CD4-positive, alpha-beta T cell (primary cell): ENCODE results near the gene FGFBP2. TPM values are rescaled to one million over a fixed set of nuclear protein-coding genes. Genes with fewer than 3 reads are reported as not detected.

ENCODE experiments used
- ATAC-seq: fragments of 200-7000 bp; cut with Tn5 transposase; one replicate; pipeline ENCODE4 v1.10.0; 2022; ENCODE audit warnings: mild to moderate bottlenecking; ENCODE audit not compliant: poor library complexity
- CTCF ChIA-PET: fragments of 350-600 bp; sonication (Branson Sonifier 250); formaldehyde crosslinking; loops from one replicate; lab custom pipeline; 2021; ENCODE audit warnings: antibody characterized with exemption, inconsistent platforms; lab: Charles Lee
- POLR2A ChIA-PET: fragments of 350-600 bp; sonication (Branson Sonifier 250); formaldehyde crosslinking; loops from one replicate; lab custom pipeline; 2021; ENCODE audit warnings: antibody characterized with exemption, inconsistent platforms; lab: Charles Lee
- DNase-seq, 14 experiments: peaks; one replicate each; pipeline ENCODE4 v3.0.0-alpha.2; 2013 to 2020; ENCODE audit warnings: mixed read lengths in 2 of 14
- H3K27ac ChIP-seq, 2 donors: one replicate each; pipeline versions ENCODE4 v1.5.1 to v1.7.0; 2013; ENCODE audit warnings: low read length in 2 of 2, low read depth in 1 of 2, mild to moderate bottlenecking in 1 of 2
- H3K27me3 ChIP-seq, 2 experiments: 1 replicate in 1 of 2; 2 replicates in 1 of 2; pipeline versions ENCODE4 v1.6.1 to v1.7.0; 2013; ENCODE audit warnings: low read length in 2 of 2, control low read depth in 1 of 2, mild to moderate bottlenecking in 1 of 2, moderate library complexity in 1 of 2; ENCODE audit not compliant: insufficient read depth in 2 of 2, control insufficient read depth in 1 of 2
- H3K36me3 ChIP-seq: one replicate; pipeline ENCODE4 v1.6.1; 2013; ENCODE audit warnings: low read length, control low read depth; ENCODE audit not compliant: insufficient read depth
- H3K4me1 ChIP-seq: one replicate; pipeline ENCODE4 v1.6.1; 2013; ENCODE audit warnings: low read length, control low read depth; ENCODE audit not compliant: insufficient read depth
- H3K4me3 ChIP-seq: one replicate; pipeline ENCODE4 v1.5.1; 2013; ENCODE audit warnings: mild to moderate bottlenecking, low read length, moderate library complexity
- H3K9me3 ChIP-seq, 2 experiments: 1 replicate in 1 of 2; 2 replicates in 1 of 2; pipeline versions ENCODE4 v1.6.1 to v1.7.0; 2013; ENCODE audit warnings: low read length in 2 of 2, mild to moderate bottlenecking in 2 of 2, control low read depth in 1 of 2, moderate library complexity in 1 of 2; ENCODE audit not compliant: control insufficient read depth in 1 of 2, insufficient read depth in 1 of 2
- H3K27ac Mint-ChIP-seq: one replicate; pipeline ENCODE4 v1.8.0; 2020; ENCODE audit warnings: mixed read lengths
- H3K27me3 Mint-ChIP-seq: one replicate; pipeline ENCODE4 v1.8.0; 2021; ENCODE audit warnings: mixed read lengths
- H3K36me3 Mint-ChIP-seq: one replicate; pipeline ENCODE4 v1.8.0; 2021; ENCODE audit warnings: low read depth, mixed read lengths
- H3K4me1 Mint-ChIP-seq: one replicate; pipeline ENCODE4 v1.8.0; 2021; ENCODE audit warnings: low read depth, mixed read lengths
- H3K4me3 Mint-ChIP-seq: one replicate; pipeline ENCODE4 v1.8.0; 2020; ENCODE audit warnings: mild to moderate bottlenecking, mixed read lengths
- H3K9me3 Mint-ChIP-seq: one replicate; pipeline ENCODE4 v1.8.0; 2020; ENCODE audit warnings: mixed read lengths
- intact Hi-C, 2 experiments: fragments of 100-400 bp; cut with DNase I in 1 of 2; cut with micrococcal nuclease in 1 of 2; formaldehyde crosslinking; loops; one replicate each; pipeline versions ENCODE4 v1.15.1 to v1.9.0; 2023 to 2025; cut with DNase I, micrococcal nuclease
- total RNA-seq, 174 experiments: library from RNA in 2 of 174; stranded (reverse) in 2 of 174; gene quantifications; one replicate each; pipeline ENCODE4 v1.2.3 and lab custom pipeline; 2021 to 2026
- TF ChIP-seq, protein P1 (sequence below): fragments of 200-600 bp; IDR thresholded peaks from one replicate; pipeline ENCODE4 v1.8.0; 2022; ENCODE audit warnings: antibody characterized with exemption, mild to moderate bottlenecking

The FGFBP2 gene
- total RNA-seq, 2 experiments from 2014 or later: 1.3 to 1.7 TPM

DNA sequence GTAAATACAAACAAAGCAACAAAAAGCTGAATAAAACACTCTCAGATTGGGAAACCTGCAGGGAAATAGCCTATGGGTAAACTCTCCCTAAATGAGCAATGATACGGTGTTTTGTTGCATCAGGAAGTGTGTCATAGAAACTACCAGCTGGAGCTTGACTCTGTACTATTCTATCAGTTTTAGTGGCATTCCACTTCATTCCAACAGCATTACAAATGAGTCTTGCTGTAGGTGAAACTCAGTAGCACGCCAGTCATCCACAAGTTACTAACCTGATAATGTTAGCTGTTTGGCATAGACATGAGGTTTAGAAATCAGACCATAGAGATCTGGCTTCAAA is 49.4 kb downstream of the FGFBP2 start:
- H3K4me1 Mint-ChIP-seq: no peaks in the 10 kb centered on the region
- DNase-seq (no peak), ATAC-seq (no peak)
- Histone ChIP-seq H3K27me3 (peaks cover 0 to 1% of the 10 kb centered on the region in 2 experiments), H3K36me3 (no peaks in the 10 kb centered on the region), H3K4me1 (no peaks in the 10 kb centered on the region), H3K4me3 (no peak overlapping the region), H3K9me3 (no peaks in the 10 kb centered on the region), H3K27ac (no peak overlapping the region)
- no peak overlapping the region for H3K27ac Mint-ChIP-seq
- no peaks in the 10 kb centered on the region for H3K9me3 Mint-ChIP-seq
- CTCF ChIA-PET: no interaction called here
- no peak overlapping the region for H3K4me3 Mint-ChIP-seq
- TF ChIP-seq, protein P1, sequence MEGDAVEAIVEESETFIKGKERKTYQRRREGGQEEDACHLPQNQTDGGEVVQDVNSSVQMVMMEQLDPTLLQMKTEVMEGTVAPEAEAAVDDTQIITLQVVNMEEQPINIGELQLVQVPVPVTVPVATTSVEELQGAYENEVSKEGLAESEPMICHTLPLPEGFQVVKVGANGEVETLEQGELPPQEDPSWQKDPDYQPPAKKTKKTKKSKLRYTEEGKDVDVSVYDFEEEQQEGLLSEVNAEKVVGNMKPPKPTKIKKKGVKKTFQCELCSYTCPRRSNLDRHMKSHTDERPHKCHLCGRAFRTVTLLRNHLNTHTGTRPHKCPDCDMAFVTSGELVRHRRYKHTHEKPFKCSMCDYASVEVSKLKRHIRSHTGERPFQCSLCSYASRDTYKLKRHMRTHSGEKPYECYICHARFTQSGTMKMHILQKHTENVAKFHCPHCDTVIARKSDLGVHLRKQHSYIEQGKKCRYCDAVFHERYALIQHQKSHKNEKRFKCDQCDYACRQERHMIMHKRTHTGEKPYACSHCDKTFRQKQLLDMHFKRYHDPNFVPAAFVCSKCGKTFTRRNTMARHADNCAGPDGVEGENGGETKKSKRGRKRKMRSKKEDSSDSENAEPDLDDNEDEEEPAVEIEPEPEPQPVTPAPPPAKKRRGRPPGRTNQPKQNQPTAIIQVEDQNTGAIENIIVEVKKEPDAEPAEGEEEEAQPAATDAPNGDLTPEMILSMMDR: no peak
- H3K36me3 Mint-ChIP-seq: no peaks in the 10 kb centered on the region
- peaks cover 16% of the 10 kb centered on the region for H3K27me3 Mint-ChIP-seq
- POLR2A ChIA-PET: no interaction called here
- intact Hi-C loops: no loop called here

DNA sequence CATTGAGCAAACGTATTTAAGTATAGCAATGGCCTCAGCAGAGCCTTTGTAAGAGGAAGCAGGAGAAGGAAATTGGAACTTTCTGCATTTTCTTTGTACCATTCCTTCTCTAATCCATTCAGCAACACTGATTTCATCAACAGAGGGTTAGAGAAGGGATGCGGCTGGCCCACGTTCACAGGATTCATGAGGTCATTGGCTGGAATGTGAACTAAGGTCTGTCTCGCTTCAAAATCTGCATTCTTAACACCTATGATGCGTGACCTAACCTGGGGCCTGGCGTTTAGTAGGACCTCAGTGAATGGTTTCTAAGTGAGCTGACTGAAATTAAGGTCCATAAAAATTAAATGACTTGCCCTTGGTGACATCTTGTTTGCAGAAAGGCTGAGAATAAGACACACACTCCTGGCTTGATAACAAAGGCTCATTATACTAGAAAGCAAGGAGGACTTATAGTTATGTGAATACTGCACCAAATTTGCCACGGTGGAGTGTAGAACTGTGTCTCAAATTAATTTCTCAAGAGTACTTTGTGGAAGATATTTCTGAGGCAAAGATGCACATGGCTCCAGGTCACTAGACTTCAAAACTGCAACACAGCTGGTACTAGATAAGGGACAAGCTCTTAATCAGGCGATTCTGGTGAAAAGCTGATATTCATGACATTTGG is 49.9 kb downstream of the FGFBP2 start:
- Histone ChIP-seq H3K27ac (no peak overlapping the region), H3K27me3 (no peaks in the 10 kb centered on the region), H3K36me3 (no peaks in the 10 kb centered on the region), H3K4me3 (no peak overlapping the region), H3K4me1 (no peaks in the 10 kb centered on the region), H3K9me3 (no peaks in the 10 kb centered on the region)
- ATAC-seq: no peak
- Mint-ChIP-seq H3K4me1 (no peaks in the 10 kb centered on the region), H3K4me3 (no peak overlapping the region), H3K9me3 (no peaks in the 10 kb centered on the region), H3K27ac (no peak overlapping the region), H3K27me3 (peaks cover 11% of the 10 kb centered on the region), H3K36me3 (no peaks in the 10 kb centered on the region)
- ChIA-PET POLR2A (no interaction called here), CTCF (no interaction called here)
- DNase-seq: no peak
- TF ChIP-seq, protein P1: no peak
- intact Hi-C loops: no loop called here

DNA sequence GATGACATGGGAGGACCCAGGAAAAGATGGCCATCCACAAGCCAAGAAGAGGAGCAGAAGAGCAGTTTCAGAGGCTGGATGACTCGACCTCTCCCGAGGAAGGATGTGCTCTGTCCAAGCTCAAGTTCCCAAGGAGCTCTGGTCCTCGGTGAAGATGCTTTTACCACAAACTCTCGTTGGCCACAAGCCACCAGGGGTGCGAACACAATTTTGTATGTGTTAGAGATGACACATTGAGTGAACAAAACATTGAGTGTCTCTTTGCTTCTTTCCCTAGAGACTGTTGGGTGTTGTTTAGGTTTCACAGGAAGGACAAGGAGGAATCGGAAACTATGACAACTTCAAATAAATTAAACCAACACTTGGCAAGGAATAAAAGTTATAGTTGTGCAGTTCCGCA is 50.7 kb downstream of the FGFBP2 start:
- ATAC-seq: no peak
- no peaks in the 10 kb centered on the region for H3K36me3 ChIP-seq
- no peaks in the 10 kb centered on the region for H3K36me3 Mint-ChIP-seq
- no peak overlapping the region for H3K27ac ChIP-seq
- DNase-seq: no peak
- H3K27me3 Mint-ChIP-seq: peaks cover 10% of the 10 kb centered on the region
- TF ChIP-seq, protein P1: no peak
- H3K4me1 ChIP-seq: no peaks in the 10 kb centered on the region
- H3K27me3 ChIP-seq: no peaks in the 10 kb centered on the region
- H3K27ac Mint-ChIP-seq: no peak overlapping the region
- H3K4me3 ChIP-seq: no peak overlapping the region
- intact Hi-C loops: no loop called here
- CTCF ChIA-PET: no interaction called here
- H3K4me1 Mint-ChIP-seq: no peaks in the 10 kb centered on the region
- H3K9me3 ChIP-seq: no peaks in the 10 kb centered on the region
- H3K4me3 Mint-ChIP-seq: no peak overlapping the region
- no peaks in the 10 kb centered on the region for H3K9me3 Mint-ChIP-seq
- POLR2A ChIA-PET: no interaction called here

Other genes starting within 250 kb of the FGFBP2 start
- gene CD38, start 184.8 kb downstream of the FGFBP2 start, total RNA-seq: 1 to 10 TPM; 9.6 to 9.9 TPM
- gene FGFBP1, start 24.4 kb downstream of the FGFBP2 start, total RNA-seq: not detected
- not detected for gene PROM1, start 120.8 kb upstream of the FGFBP2 start, total RNA-seq